ENCODE data around the gene ADAM10.

Gene ADAM10

DNA sequence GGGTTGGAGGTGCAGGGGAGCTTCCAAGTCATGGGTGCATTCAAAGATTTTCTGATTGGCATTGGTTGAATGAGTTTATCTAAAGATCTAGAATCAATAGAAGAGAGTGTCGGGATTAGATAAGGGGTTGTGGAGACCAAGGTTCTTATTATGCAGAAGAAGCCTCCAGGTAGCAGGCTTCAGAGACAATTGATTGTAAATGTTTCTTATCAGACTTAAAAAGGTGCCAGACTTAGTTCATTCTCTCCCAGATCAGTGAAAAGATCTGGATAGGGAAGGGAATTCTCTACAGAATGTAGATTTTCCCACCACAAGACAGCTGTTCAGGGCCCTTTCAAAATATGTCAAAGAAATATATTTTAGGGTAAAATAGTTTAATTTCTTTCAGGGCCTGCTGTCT, 188.2 kb downstream of the ADAM10 start:
- H3K9me3 ChIP-seq (ENCODE audit: control insufficient read depth, insufficient read depth, low read depth, low read length) = peaks cover 16% of the 10 kb centered on the region

DNA sequence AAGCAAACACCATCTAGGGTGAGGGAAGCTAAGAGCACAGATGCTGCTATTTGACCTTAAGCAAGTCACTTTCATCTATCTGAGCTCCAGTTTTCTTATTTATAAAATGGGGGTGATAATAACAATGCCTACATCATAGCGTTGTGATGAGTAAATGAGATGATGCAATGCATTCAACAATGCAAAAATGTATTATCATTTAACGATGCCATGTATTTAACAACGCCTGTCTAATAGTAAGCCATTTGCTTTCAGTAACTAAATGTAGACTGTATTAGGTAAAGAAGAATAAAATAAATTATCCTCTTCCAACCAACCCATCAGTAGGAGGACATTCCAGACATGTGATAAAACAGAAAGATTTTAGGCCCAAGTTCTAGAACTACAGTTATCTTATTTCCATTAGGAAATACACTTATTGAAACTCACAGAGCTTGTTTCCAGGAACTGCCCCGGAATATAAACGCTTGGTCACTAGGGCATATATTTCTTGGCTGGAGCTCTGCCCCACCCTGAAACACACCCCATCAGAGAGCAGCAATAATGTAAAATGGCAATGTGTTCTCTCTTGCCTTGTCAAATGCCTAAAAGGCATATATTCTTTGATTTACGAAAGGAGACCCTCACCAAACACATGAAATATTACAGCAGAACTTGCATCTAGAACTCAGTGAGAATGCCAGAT, 189.5 kb downstream of the ADAM10 start:
- H3K9ac ChIP-seq (ENCODE audit: low read length) = no peak overlapping the region
- H3K9me3 ChIP-seq (ENCODE audit: control insufficient read depth, insufficient read depth, low read depth, low read length) = peaks cover 16% of the 10 kb centered on the region
- H3K4me3 ChIP-seq (ENCODE audit: low read depth, low read length) = no peak overlapping the region
- no peaks in the 10 kb centered on the region for H3K36me3 ChIP-seq (ENCODE audit: control insufficient read depth, insufficient read depth, low read length)
- no peaks in the 10 kb centered on the region for H3K27me3 ChIP-seq (ENCODE audit: control insufficient read depth, insufficient read depth, low read length)
- no peak overlapping the region for H3K27ac ChIP-seq (ENCODE audit: low read depth, low read length)
- peaks cover 16% of the 10 kb centered on the region; the same call in 1 of the 2 replicates for H3K4me1 ChIP-seq (ENCODE audit: control insufficient read depth, insufficient read depth, low read length)

More for the DNA sequence above, 188.2 kb downstream of the ADAM10 start:
- Histone ChIP-seq H3K36me3 (ENCODE audit: control insufficient read depth, insufficient read depth, low read length) (no peaks in the 10 kb centered on the region), H3K4me1 (ENCODE audit: control insufficient read depth, insufficient read depth, low read length) (peaks cover 6% of the 10 kb centered on the region; the same call in 1 of the 2 replicates), H3K27ac (ENCODE audit: low read depth, low read length) (no peak overlapping the region), H3K4me3 (ENCODE audit: low read depth, low read length) (no peak overlapping the region), H3K27me3 (ENCODE audit: control insufficient read depth, insufficient read depth, low read length) (no peaks in the 10 kb centered on the region), H3K9ac (ENCODE audit: low read length) (no peak overlapping the region)

DNA sequence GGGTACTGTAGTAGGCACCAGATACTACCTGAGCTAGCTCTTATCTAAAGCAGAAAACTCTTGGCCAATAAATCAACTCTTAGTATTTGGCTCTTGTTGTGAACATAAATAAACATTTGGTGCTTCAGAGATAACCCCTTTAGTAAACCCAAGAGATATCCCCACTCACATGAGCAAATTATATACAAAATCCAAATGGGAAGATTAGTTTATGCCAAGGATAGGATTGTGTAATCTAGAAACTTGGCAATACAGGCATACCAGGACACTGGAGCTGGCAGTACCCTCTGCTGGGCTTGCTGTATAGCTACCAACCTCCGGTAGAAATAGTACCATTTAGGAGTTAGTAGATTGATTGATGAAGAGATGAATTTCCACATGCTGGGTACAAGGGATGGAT, 190.7 kb downstream of the ADAM10 start:
- no peak overlapping the region for H3K27ac ChIP-seq (ENCODE audit: low read depth, low read length)
- H3K36me3 ChIP-seq (ENCODE audit: control insufficient read depth, insufficient read depth, low read length) = no peaks in the 10 kb centered on the region
- no peaks in the 10 kb centered on the region for H3K27me3 ChIP-seq (ENCODE audit: control insufficient read depth, insufficient read depth, low read length)
- peaks cover 16% of the 10 kb centered on the region; the same call in 1 of the 2 replicates for H3K4me1 ChIP-seq (ENCODE audit: control insufficient read depth, insufficient read depth, low read length)
- peaks cover 16% of the 10 kb centered on the region for H3K9me3 ChIP-seq (ENCODE audit: control insufficient read depth, insufficient read depth, low read depth, low read length)
- no peak overlapping the region for H3K4me3 ChIP-seq (ENCODE audit: low read depth, low read length)
- no peak overlapping the region for H3K9ac ChIP-seq (ENCODE audit: low read length)

DNA sequence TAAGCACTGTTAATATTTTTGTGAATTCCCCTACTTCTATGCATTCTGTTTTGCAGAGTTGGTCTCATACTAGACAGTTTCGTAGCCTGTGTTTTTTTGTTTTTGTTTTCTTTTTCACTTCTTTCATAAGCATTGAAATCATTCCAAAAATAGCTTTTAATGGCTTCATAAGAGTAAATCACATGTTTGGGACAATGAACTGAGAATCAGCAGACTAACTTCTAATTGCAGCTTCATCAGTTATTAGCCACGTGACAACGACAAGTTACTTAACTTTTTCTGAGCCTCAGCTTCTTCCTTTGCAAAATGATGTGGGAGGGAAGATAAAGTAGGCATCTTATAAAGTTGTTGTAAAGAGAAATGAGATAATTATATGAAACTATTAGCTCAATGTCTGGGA, 193.0 kb downstream of the ADAM10 start:
- Histone ChIP-seq H3K9me3 (ENCODE audit: control insufficient read depth, insufficient read depth, low read depth, low read length) (peaks cover 16% of the 10 kb centered on the region), H3K27ac (ENCODE audit: low read depth, low read length) (no peak overlapping the region), H3K4me3 (ENCODE audit: low read depth, low read length) (no peak overlapping the region), H3K4me1 (ENCODE audit: control insufficient read depth, insufficient read depth, low read length) (peaks cover 21% of the 10 kb centered on the region), H3K27me3 (ENCODE audit: control insufficient read depth, insufficient read depth, low read length) (no peaks in the 10 kb centered on the region), H3K9ac (ENCODE audit: low read length) (no peak overlapping the region), H3K36me3 (ENCODE audit: control insufficient read depth, insufficient read depth, low read length) (no peaks in the 10 kb centered on the region)

DNA sequence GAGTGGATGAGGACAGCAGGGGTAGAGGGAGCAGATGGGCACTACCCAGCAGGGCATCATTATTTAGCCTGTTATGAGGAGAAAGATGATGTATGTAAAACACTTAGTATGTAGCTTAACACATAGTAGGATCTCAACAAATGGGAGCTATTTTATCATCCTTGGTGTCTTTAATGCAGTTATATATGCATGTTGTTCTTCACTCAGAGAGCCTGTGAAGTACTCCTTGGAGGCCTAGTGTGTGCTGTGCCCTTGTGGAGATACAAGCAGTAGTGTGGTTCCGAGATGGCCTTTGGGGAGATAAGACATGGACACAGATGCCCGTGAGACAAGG, 193.5 kb downstream of the ADAM10 start:
- Histone ChIP-seq H3K27me3 (ENCODE audit: control insufficient read depth, insufficient read depth, low read length) (no peaks in the 10 kb centered on the region), H3K27ac (ENCODE audit: low read depth, low read length) (no peak overlapping the region), H3K36me3 (ENCODE audit: control insufficient read depth, insufficient read depth, low read length) (no peaks in the 10 kb centered on the region), H3K4me3 (ENCODE audit: low read depth, low read length) (no peak overlapping the region), H3K4me1 (ENCODE audit: control insufficient read depth, insufficient read depth, low read length) (peaks cover 21% of the 10 kb centered on the region), H3K9ac (ENCODE audit: low read length) (no peak overlapping the region), H3K9me3 (ENCODE audit: control insufficient read depth, insufficient read depth, low read depth, low read length) (peaks cover 16% of the 10 kb centered on the region)

DNA sequence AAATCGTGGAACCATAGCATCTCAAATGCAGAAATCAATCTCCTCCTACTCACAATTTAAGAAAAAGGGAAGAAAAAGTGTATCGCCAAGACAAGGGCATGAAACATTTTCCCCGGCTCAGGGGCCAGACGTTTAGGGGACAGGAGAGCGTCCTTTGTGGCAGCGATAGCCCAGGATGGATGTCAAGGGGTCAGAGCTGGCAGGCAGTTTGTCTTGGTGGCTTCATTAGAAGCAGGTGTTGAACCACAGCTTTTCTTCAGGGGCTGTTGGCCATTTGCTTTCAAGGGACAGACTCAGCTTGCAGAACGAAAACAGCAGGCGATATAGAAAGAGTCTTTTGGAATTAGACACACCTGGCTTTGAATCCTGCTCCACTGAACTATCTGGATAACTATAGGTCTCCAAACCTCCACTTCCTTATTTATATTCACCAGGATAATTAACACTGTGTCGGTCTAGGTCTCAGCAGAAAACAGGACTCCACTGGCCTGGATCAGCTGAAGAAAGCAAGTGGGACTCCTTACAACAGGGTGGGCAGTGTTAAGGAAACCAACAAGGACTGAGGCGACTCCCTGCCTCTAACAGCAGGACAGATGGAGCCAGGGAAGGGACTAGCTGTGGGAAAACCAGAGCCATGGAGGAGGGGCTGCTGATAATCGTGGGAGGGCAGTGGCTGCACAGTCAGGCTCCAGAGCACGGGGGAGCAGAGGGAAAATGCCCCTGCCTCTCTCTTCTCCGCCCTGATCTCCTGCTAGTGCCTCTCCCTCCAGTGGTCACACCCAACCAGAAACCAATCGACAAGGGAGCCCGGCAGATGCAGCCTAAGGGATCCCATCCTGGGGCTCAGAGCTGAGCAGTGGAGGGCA, 194.1 kb downstream of the ADAM10 start:
- H3K27ac ChIP-seq (ENCODE audit: low read depth, low read length) = no peak overlapping the region

DNA sequence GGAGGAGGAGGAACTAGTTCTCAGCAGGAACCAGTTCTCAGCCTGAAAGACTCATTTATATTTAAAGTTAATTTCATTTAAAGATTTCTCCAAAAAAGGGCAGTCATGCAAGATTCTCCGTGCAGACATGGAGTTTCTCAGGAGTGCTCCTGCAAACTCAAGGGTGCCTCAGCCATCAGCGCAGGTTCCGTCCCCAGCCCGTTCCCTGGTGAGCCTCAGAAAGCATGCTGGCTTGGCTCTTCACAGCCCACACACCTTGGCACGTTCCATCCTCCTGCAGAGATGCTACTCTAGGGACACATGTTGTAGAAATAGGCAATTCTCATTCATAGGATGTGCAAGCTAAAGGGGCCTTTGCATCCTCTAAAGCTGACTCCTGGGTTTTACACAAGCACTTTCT, 194.7 kb downstream of the ADAM10 start:
- no peak overlapping the region for H3K4me3 ChIP-seq (ENCODE audit: low read depth, low read length)
- H3K9me3 ChIP-seq (ENCODE audit: control insufficient read depth, insufficient read depth, low read depth, low read length) = peaks cover 15% of the 10 kb centered on the region
- no peak overlapping the region for H3K9ac ChIP-seq (ENCODE audit: low read length)
- no peaks in the 10 kb centered on the region for H3K36me3 ChIP-seq (ENCODE audit: control insufficient read depth, insufficient read depth, low read length)
- no peaks in the 10 kb centered on the region for H3K27me3 ChIP-seq (ENCODE audit: control insufficient read depth, insufficient read depth, low read length)
- H3K27ac ChIP-seq (ENCODE audit: low read depth, low read length) = no peak overlapping the region
- peaks cover 21% of the 10 kb centered on the region for H3K4me1 ChIP-seq (ENCODE audit: control insufficient read depth, insufficient read depth, low read length)

More for the DNA sequence above, 194.1 kb downstream of the ADAM10 start:
- Histone ChIP-seq H3K36me3 (ENCODE audit: control insufficient read depth, insufficient read depth, low read length) (no peaks in the 10 kb centered on the region), H3K4me3 (ENCODE audit: low read depth, low read length) (no peak overlapping the region), H3K27me3 (ENCODE audit: control insufficient read depth, insufficient read depth, low read length) (no peaks in the 10 kb centered on the region), H3K9ac (ENCODE audit: low read length) (no peak overlapping the region), H3K9me3 (ENCODE audit: control insufficient read depth, insufficient read depth, low read depth, low read length) (peaks cover 16% of the 10 kb centered on the region), H3K4me1 (ENCODE audit: control insufficient read depth, insufficient read depth, low read length) (peaks cover 21% of the 10 kb centered on the region)

DNA sequence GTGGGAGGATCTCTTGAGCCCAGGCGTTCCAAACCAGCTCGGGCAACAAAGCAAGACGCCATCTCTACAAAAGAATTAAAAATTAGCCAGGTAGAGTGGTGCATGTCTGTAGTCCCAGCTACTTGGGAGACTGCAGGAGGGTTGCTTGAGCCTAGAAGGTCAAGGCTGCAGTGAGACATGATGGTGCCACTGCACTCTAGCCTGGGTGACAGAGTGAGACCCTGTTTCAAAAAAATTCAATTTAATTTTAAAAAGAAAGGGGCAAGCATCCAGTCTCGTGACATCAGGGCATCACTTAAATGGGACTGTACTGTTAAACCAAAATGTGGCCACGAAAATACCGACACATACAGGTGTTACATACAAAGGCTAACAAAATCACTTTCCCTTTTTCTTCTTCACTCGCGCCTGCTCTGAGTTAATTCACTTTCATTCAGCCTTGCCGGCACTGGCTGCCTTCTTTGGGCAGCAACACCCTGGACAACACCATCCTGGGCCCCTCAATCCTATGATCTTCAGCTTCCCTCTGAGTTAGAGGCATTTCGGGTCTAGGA, 196.1 kb downstream of the ADAM10 start:
- Histone ChIP-seq H3K4me3 (ENCODE audit: low read depth, low read length) (no peak overlapping the region), H3K27ac (ENCODE audit: low read depth, low read length) (no peak overlapping the region), H3K4me1 (ENCODE audit: control insufficient read depth, insufficient read depth, low read length) (peaks cover 21% of the 10 kb centered on the region), H3K9ac (ENCODE audit: low read length) (no peak overlapping the region), H3K27me3 (ENCODE audit: control insufficient read depth, insufficient read depth, low read length) (no peaks in the 10 kb centered on the region), H3K9me3 (ENCODE audit: control insufficient read depth, insufficient read depth, low read depth, low read length) (peaks cover 3% of the 10 kb centered on the region; the same call in 1 of the 2 replicates), H3K36me3 (ENCODE audit: control insufficient read depth, insufficient read depth, low read length) (no peaks in the 10 kb centered on the region)

DNA sequence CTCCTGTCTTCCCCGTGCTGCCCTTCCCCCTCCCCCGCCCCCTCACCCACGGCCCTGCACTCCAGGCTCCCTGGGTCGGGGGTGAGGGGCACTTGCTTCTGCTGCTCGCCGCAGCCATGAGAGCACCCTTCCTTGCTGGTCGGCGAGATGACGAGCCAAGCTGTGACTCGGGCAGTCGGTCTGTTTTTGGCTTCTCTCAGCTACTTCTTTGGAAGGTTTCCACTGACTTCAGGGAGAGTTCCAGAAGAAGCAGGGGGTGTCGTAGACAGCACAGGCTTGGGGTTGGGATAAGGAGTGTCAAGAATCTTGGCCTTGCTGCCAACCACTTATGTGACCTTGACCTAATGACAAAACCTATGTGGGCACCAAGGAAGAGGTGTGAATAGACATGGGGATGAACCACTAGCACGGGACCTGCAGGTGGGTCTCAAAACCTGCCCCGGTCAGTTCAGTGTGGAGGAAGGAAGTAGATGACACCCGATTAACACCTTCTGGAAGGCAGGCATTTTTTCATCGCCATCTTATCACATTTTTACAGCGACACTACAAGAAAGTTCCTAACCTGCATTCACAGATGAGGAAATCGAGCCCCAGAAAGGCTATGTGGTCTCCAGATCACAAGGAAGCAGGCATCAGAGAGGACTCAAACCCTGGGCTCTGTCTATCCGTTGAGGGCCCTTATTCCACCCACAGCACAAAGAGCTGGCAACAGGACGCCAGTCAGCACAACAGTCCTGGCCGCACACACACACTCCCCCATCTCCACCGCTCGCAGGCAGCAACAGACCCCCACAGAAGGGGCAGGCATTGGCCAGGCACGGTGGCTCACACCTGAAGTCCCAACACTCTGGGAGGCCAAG, 196.8 kb downstream of the ADAM10 start:
- H3K4me1 ChIP-seq (ENCODE audit: control insufficient read depth, insufficient read depth, low read length) = peaks cover 21% of the 10 kb centered on the region
- H3K9me3 ChIP-seq (ENCODE audit: control insufficient read depth, insufficient read depth, low read depth, low read length) = no peaks in the 10 kb centered on the region
- no peaks in the 10 kb centered on the region for H3K36me3 ChIP-seq (ENCODE audit: control insufficient read depth, insufficient read depth, low read length)
- no peak overlapping the region for H3K4me3 ChIP-seq (ENCODE audit: low read depth, low read length)
- H3K27me3 ChIP-seq (ENCODE audit: control insufficient read depth, insufficient read depth, low read length) = no peaks in the 10 kb centered on the region
- H3K9ac ChIP-seq (ENCODE audit: low read length) = no peak overlapping the region
- H3K27ac ChIP-seq (ENCODE audit: low read depth, low read length) = no peak overlapping the region

DNA sequence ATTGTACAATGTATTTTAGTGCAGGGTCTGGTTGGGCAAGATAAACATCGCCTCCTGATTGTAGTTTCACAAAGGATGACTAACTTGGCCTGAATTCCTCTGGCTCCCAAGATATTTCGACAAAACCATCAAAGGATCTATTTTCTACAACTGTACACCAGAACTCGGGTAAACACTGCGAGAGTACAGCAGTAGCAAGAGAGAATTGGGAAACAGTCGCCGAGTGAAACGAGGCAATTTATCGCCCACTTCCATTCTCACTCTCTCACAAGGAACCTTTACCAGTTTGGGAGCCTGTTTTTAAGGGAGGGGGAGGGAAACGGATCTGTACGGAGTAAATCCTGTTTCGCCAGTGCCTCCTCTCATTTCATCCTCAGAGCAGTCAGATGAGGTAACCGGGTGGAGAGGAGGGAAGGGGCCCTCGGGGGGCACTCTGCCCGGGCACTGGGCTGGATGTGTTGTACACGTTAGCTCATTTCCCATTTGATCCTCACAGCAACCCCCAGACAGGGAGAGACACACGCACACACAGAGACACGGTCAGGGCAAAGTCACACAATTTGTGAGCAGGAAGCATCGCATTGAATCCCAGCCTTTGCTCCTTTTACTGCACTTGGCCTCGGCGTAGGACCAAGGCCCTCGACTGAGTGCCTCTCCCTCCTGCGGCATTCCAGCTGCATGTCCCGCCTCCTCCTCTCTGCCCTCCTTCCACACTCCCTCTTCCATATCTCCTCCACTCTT, 197.6 kb downstream of the ADAM10 start:
- no peaks in the 10 kb centered on the region for H3K9me3 ChIP-seq (ENCODE audit: control insufficient read depth, insufficient read depth, low read depth, low read length)
- no peaks in the 10 kb centered on the region for H3K27me3 ChIP-seq (ENCODE audit: control insufficient read depth, insufficient read depth, low read length)
- peaks cover 21% of the 10 kb centered on the region for H3K4me1 ChIP-seq (ENCODE audit: control insufficient read depth, insufficient read depth, low read length)
- no peak overlapping the region for H3K4me3 ChIP-seq (ENCODE audit: low read depth, low read length)
- H3K27ac ChIP-seq (ENCODE audit: low read depth, low read length) = no peak overlapping the region
- no peaks in the 10 kb centered on the region for H3K36me3 ChIP-seq (ENCODE audit: control insufficient read depth, insufficient read depth, low read length)
- no peak overlapping the region for H3K9ac ChIP-seq (ENCODE audit: low read length)
